MM.1S (cell line): ENCODE results near the gene DGKI.

ENCODE experiments used
- CTCF ChIP-seq: fragments of 300-600 bp; sonication (generic); IDR thresholded peaks from 2 replicates; pipeline ENCODE4 v1.5.1; 2016; ENCODE audit warnings: antibody characterized with exemption, low read length, mixed read lengths
- EZH2 ChIP-seq: fragments of 300-600 bp; sonication (generic); optimal IDR thresholded peaks from 2 replicates; pipeline ENCODE3; 2017; ENCODE audit warnings: low read depth, mild to moderate bottlenecking, antibody characterized with exemption, low read length, mixed read lengths
- EZH2phosphoT487 ChIP-seq: fragments of 300-600 bp; sonication (generic); IDR thresholded peaks from 2 replicates; pipeline ENCODE4 v1.6.1; 2018; ENCODE audit warnings: antibody characterized with exemption, low read length

- TF ChIP-seq CTCF: no peak
- no peak for TF ChIP-seq EZH2phosphoT487
- no peak for TF ChIP-seq EZH2
Measured at GRCh38 chr7:137832382-137832781, 14.4 kb downstream of the DGKI start.
